Measurements from ENCODE around the gene PBX4. TPM values are rescaled to one million over a fixed set of nuclear protein-coding genes. Genes with fewer than 3 reads are reported as not detected.

PBX4 gene
- total and polyA plus RNA-seq, 2 of the 8 experiments (the other 6 are each of a cell fraction or from before 2014, with no cell fraction given) = 3.4 to 3.8 TPM

- no peak for FAIRE-seq
- peaks cover 3 to 14% of the 10 kb centered on the region in 2 experiments for H4K20me1 ChIP-seq (replicated peaks in 1 of 2; ENCODE audit: control insufficient read depth in 1 of 2, insufficient read depth in 2 of 2, low read length in 2 of 2)
Measured at GRCh38 chr19:19623383-19623782, 4.9 kb upstream of the PBX4 start.

More at GRCh38 chr19:19623383-19623782, 4.9 kb upstream of the PBX4 start:
- H2AFZ ChIP-seq (ENCODE audit: low read length) = no peak overlapping the region
- peaks cover 0 to 11% (median 8%) of the 10 kb centered on the region in 4 experiments; a peak in 5 of 7 replicates for H3K4me1 ChIP-seq (replicated peaks in 1 of 4; ENCODE audit: control insufficient read depth in 3 of 4, insufficient read depth in 4 of 4, low read length in 3 of 4)
- no peaks in the 10 kb centered on the region; a peak in 1 of 7 replicates for H3K27me3 ChIP-seq (replicated peaks in 1 of 4; ENCODE audit: control insufficient read depth in 3 of 4, extremely low read depth in 1 of 4, insufficient read depth in 3 of 4, low read length in 3 of 4)
- H3K23ac ChIP-seq (ENCODE audit: insufficient read length) = no peak overlapping the region
- H3K4me3 ChIP-seq (ENCODE audit: extremely low read depth in 1 of 4, insufficient read depth in 2 of 4, low read depth in 3 of 4, low read length in 4 of 4) = no peak overlapping the region
- H2BK15ac ChIP-seq (ENCODE audit: low read length) = no peak overlapping the region
- H3K23me2 ChIP-seq (ENCODE audit: low read depth, low read length) = peaks cover 10% of the 10 kb centered on the region
- no peak overlapping the region for H2AK5ac ChIP-seq (ENCODE audit: low read depth, low read length)
- POLR2A ChIA-PET (ENCODE audit: partially characterized antibody) = interaction anchor here (0.9 kb wide), 1 partner anchor 21 kb away, joined by 3 read pairs; no protein-coding TSS in a partner anchor
- H3K36me3 ChIP-seq (ENCODE audit: control insufficient read depth in 2 of 4, insufficient read depth in 4 of 4, low read length in 3 of 4) = peaks cover 6 to 10% (median 8%) of the 10 kb centered on the region in 4 experiments; a peak in 7 of 8 replicates
- no peak overlapping the region for H2BK12ac ChIP-seq (ENCODE audit: low read depth, low read length)
- H4K5ac ChIP-seq (ENCODE audit: insufficient read length, low read depth, low read length) = no peak overlapping the region
- 90% methylated on average over 5 of the region's 5 CpGs; no CpG with 5 or more reads in 1 of the 2 experiments for WGBS, 2 experiments (ENCODE audit: extremely low coverage in 1 of 2, insufficient coverage in 1 of 2, insufficient read length in 1 of 2, insufficient replicate concordance in 2 of 2, low coverage in 1 of 2, low lambda C conversion rate in 2 of 2, missing lambda C conversion rate in 1 of 2)
- no peak overlapping the region for H3K18ac ChIP-seq (ENCODE audit: extremely low read depth, low read length)
- CTCF ChIA-PET (ENCODE audit: partially characterized antibody) = interaction anchor here (1.0 to 2.1 kb wide), 4 partner anchors 36 to 91 kb away, joined by 3 to 9 read pairs (median 4); no protein-coding TSS in a partner anchor
- H3K56ac ChIP-seq (replicated peaks; ENCODE audit: insufficient read length, low read depth, low read length) = no peak overlapping the region
- no peaks in the 10 kb centered on the region for H3K9me3 ChIP-seq (ENCODE audit: insufficient read depth in 2 of 2, low read depth in 1 of 2, low read length in 1 of 2)
- no peak overlapping the region for H4K91ac ChIP-seq (replicated peaks; ENCODE audit: insufficient read length, low read length)
- peaks cover 0 to 18% of the 10 kb centered on the region in 2 experiments; a peak in 3 of 4 replicates for H3K79me2 ChIP-seq (ENCODE audit: control insufficient read depth in 1 of 2, insufficient read depth in 2 of 2, low read length in 2 of 2)
- no peak overlapping the region for H3K4me2 ChIP-seq (ENCODE audit: insufficient read depth in 1 of 2, low read depth in 2 of 2, low read length in 2 of 2)
- H2BK5ac ChIP-seq (ENCODE audit: low read depth, low read length) = no peak overlapping the region
- peaks cover 8% of the 10 kb centered on the region for H3K79me1 ChIP-seq (ENCODE audit: low read depth, low read length)
- no peak overlapping the region for H3K14ac ChIP-seq (ENCODE audit: insufficient read length)
- H2BK20ac ChIP-seq (ENCODE audit: low read length) = no peak overlapping the region
- H2BK120ac ChIP-seq (replicated peaks; ENCODE audit: low read depth, low read length) = no peak overlapping the region
- no peak overlapping the region; the same call in 1 of the 2 replicates for H4K8ac ChIP-seq (ENCODE audit: extremely low read depth, insufficient read depth, low read length)
- H3K4ac ChIP-seq (replicated peaks; ENCODE audit: insufficient read length, low read depth, low read length) = no peak overlapping the region
- no peak for DNase-seq (ENCODE audit: low read depth in 1 of 2, low spot score in 2 of 2)
- no peak overlapping the region for H3K27ac ChIP-seq (ENCODE audit: low read depth, low read length)
- no peak overlapping the region for H3K9ac ChIP-seq (replicated peaks in 1 of 4; ENCODE audit: extremely low read depth in 1 of 4, low read depth in 3 of 4, low read length in 3 of 4)
- TF ChIP-seq SP1 (IDR thresholded peaks at IDR 0.05; ENCODE audit: low read depth, low read length) (no peak), CREB1 (IDR thresholded peaks at IDR 0.05) (no peak), HDAC2 (IDR thresholded peaks at IDR 0.05; ENCODE audit: borderline replicate concordance in 1 of 2, low read depth in 2 of 2, low read length in 2 of 2) (no peak), TEAD4 (IDR thresholded peaks at IDR 0.05; ENCODE audit: low read depth, low read length) (no peak), RNF2 (IDR thresholded peaks at IDR 0.05; ENCODE audit: borderline replicate concordance, low read depth, low read length, missing control alignments, poor library complexity, severe bottlenecking) (no peak)
